K562 (cell line): ENCODE results near the gene SHROOM3.

Experiments used
- BDP1 ChIP-seq: IDR thresholded peaks from 3 replicates; pipeline ENCODE4 v1.6.1; 2011; ENCODE audit not compliant: insufficient read length, insufficient read depth
- CTCF ChIP-seq, 3 experiments: IDR thresholded peaks in 2 of 3; conservative IDR thresholded peaks in 1 of 3; 2 replicates each; pipeline ENCODE4 v1.5.1; 2011 to 2012; ENCODE audit warnings: low read length in 3 of 3, mild to moderate bottlenecking in 3 of 3, control low read depth in 2 of 3, improper control_type of control experiment in 1 of 3, inconsistent platforms in 1 of 3, low read depth in 1 of 3, mixed read lengths in 1 of 3, moderate library complexity in 1 of 3; ENCODE audit not compliant: insufficient read depth in 2 of 3
- EP300 ChIP-seq: IDR thresholded peaks from 2 replicates; pipeline ENCODE4 v1.6.1; 2012; ENCODE audit warnings: low read length, improper control_type of control experiment
- FOS ChIP-seq: IDR thresholded peaks from 3 replicates; pipeline ENCODE4 v1.6.1; 2011; ENCODE audit not compliant: insufficient read length; ENCODE audit errors: extremely low read depth
- MYC ChIP-seq, 2 experiments: fragments of 250-450 bp in 1 of 2; sonication (Bioruptor Pico) in 1 of 2; IDR thresholded peaks; 2 replicates each; pipeline versions ENCODE4 v1.5.1 to v1.6.1; 2012 to 2021; ENCODE audit warnings: low read depth in 2 of 2, borderline replicate concordance in 1 of 2, improper control_type of control experiment in 1 of 2, low read length in 1 of 2, mild to moderate bottlenecking in 1 of 2, moderate library complexity in 1 of 2
- PCBP2 ChIP-seq: fragments of 200-400 bp; formaldehyde crosslinking; IDR thresholded peaks from 2 replicates; pipeline ENCODE4 v1.6.1; 2018; ENCODE audit warnings: low read length, low read depth, mild to moderate bottlenecking, moderate library complexity; ENCODE audit not compliant: poor library complexity, severe bottlenecking
- POLR2A ChIP-seq: fragments of 450-650 bp; conservative IDR thresholded peaks from 2 replicates; pipeline ENCODE4 v1.6.1; 2016
- POLR2AphosphoS5 ChIP-seq: IDR thresholded peaks from 2 replicates; pipeline ENCODE4 v1.6.1; 2011; ENCODE audit warnings: mild to moderate bottlenecking, low read depth, low read length, moderate library complexity; ENCODE audit not compliant: control insufficient read depth, insufficient read depth
- POLR2G ChIP-seq: fragments of 200-400 bp; formaldehyde crosslinking; IDR thresholded peaks from 2 replicates; pipeline ENCODE4 v1.6.1; 2017; ENCODE audit warnings: low read depth, mild to moderate bottlenecking, antibody characterized with exemption, low read length, moderate library complexity
- PRPF4 ChIP-seq: fragments of 200-400 bp; formaldehyde crosslinking; IDR thresholded peaks from one replicate; pipeline ENCODE4 v1.6.1; 2017; ENCODE audit warnings: low read length, low read depth, mild to moderate bottlenecking; ENCODE audit not compliant: insufficient read depth, poor library complexity, severe bottlenecking
- SIX5 ChIP-seq, 2 experiments: IDR thresholded peaks; 2 replicates each; pipeline ENCODE4 v1.6.1; 2011; ENCODE audit warnings: low read length in 2 of 2, borderline replicate concordance in 1 of 2, low read depth in 1 of 2, mild to moderate bottlenecking in 1 of 2, moderate library complexity in 1 of 2; ENCODE audit not compliant: insufficient read depth in 1 of 2
- TAF15 ChIP-seq: fragments of 200-400 bp; formaldehyde crosslinking; IDR thresholded peaks from 2 replicates; pipeline ENCODE4 v1.6.1; 2017; ENCODE audit warnings: mild to moderate bottlenecking, low read depth, low read length, moderate library complexity
- TBP ChIP-seq: optimal IDR thresholded peaks from 2 replicates; pipeline ENCODE3; 2011; ENCODE audit warnings: low read depth, low read length, improper control_type of control experiment
- USF2 ChIP-seq: sonication (generic); formaldehyde crosslinking; IDR thresholded peaks from 2 replicates; pipeline ENCODE4 v1.5.0; 2020; ENCODE audit warnings: missing genetic modification reagents

GRCh38 chr4:76699751-76700310 lies 264.8 kb downstream of the SHROOM3 start:
- TF ChIP-seq BDP1, result no peak
- no peak for TF ChIP-seq POLR2AphosphoS5
- no peak for TF ChIP-seq EP300
- TF ChIP-seq POLR2G, result no peak
- no peak for TF ChIP-seq SIX5 (IDR thresholded peaks at IDR 0.05; ENCODE audit: borderline replicate concordance in 1 of 2, insufficient read depth in 1 of 2, low read depth in 1 of 2, low read length in 2 of 2)
- no peak for TF ChIP-seq MYC (IDR thresholded peaks at IDR 0.05; ENCODE audit: low read depth, low read length)
- TF ChIP-seq MYC (CRISPR knock-in tag; IDR thresholded peaks at IDR 0.05; ENCODE audit: borderline replicate concordance, low read depth), result no peak
- TF ChIP-seq TAF15, result no peak
- TF ChIP-seq POLR2A, result no peak
- no peak for TF ChIP-seq PRPF4
- TF ChIP-seq PCBP2, result no peak
- no peak for TF ChIP-seq USF2 (CRISPR knock-in tag)
- TF ChIP-seq CTCF (IDR thresholded peaks at IDR 0.05 in 2 of 3, conservative IDR thresholded peaks at IDR 0.05 in 1 of 3; ENCODE audit: insufficient read depth in 2 of 3, low read depth in 1 of 3, low read length in 3 of 3), result no peak
- TF ChIP-seq FOS, result no peak
- no peak for TF ChIP-seq TBP
